HG03039 (cell line): ENCODE results near the gene SIPA1.

ENCODE experiments used
- ATAC-seq: cut with Tn5 transposase; IDR thresholded peaks from one replicate; pipeline ENCODE4 v1.9.1; 2021; ENCODE audit warnings: mild to moderate bottlenecking, moderate library complexity; ENCODE audit not compliant: unreplicated experiment

The SIPA1 gene

GRCh38 chr11:65641297-65642013 lies 3.6 kb downstream of the SIPA1 start:
- no peak for ATAC-seq

DNA sequence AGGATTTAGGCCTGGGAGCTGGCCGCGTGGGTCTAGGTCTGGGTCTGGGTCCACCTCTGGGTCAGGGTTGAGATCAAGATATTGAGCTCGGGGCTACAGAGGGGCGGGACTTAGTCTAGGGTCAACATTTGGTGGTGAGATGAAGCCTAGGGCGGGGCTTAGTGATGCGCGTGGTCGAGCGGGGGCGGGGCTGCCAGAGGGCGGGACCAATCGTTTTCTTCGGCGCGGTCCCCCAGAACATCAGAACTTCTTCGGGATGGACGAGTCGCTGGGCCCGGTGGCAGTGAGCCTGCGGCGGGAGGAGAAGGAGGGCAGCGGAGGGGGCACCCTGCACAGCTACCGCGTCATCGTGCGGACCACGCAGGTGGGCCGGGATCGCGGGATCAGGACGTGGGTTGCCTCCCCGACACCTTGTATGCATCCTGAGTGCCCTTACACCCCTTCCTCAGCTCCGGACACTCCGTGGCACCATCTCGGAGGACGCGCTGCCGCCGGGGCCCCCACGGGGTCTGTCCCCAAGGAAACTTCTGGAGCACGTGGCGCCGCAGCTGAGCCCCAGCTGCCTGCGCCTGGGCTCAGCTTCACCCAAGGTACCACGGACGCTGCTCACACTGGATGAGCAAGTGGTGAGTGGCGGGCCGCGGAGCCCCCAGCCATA lies 4.2 kb downstream of the SIPA1 start:
- ATAC-seq: no peak

DNA sequence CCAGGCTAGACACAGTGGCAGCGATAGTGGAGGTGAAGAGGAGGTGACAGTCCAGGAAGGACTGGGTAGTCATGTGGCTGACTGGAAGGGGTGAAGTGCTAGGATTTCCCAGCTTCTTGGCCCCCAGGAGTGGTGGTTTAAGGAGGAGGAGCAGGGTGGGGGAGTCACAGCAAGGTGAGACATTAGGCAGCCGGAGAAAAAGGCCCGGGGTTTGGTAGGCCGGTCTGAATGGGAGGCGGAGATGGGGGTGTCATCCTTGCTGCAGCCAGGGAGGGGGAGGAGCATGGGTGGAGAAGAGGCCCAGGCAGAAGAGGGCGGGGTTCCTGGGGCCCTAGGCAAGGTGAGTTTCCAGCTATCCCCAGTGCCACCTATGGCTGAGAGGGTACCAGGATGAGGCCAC lies 6.1 kb downstream of the SIPA1 start:
- ATAC-seq: no peak

DNA sequence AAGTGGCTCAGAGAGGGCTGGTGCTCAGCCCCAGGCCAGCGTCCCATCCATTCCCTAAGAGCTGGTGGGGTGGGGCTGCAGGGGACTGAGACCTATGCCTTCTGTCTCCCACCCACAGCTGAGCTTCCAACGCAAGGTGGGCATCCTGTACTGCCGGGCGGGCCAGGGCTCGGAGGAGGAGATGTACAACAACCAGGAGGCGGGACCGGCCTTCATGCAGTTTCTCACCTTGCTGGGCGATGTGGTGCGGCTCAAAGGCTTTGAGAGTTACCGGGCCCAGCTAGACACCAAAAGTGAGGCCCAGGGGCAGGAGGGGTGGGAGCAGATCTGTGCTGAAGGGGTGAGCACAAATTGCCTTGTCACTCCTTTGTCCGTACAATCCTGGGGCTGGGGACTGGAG lies 6.9 kb downstream of the SIPA1 start:
- ATAC-seq: no peak

DNA sequence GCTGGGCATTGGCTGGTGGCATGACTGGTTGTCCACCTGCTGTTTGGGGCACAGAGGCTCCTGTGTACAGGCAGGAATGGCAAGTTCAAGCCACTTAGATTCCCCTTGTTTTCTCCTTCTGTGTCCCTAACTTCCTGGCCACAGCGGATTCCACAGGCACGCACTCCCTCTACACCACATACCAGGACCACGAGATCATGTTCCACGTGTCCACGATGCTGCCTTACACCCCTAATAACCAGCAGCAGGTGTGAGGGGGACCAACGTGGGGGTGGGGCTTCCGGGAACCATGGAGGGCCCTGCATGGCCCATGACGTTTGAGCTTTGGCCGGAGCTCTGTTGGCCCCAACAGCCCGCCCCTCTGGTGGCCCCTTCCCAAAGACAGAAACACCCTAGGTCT lies 7.8 kb downstream of the SIPA1 start:
- no peak for ATAC-seq

DNA sequence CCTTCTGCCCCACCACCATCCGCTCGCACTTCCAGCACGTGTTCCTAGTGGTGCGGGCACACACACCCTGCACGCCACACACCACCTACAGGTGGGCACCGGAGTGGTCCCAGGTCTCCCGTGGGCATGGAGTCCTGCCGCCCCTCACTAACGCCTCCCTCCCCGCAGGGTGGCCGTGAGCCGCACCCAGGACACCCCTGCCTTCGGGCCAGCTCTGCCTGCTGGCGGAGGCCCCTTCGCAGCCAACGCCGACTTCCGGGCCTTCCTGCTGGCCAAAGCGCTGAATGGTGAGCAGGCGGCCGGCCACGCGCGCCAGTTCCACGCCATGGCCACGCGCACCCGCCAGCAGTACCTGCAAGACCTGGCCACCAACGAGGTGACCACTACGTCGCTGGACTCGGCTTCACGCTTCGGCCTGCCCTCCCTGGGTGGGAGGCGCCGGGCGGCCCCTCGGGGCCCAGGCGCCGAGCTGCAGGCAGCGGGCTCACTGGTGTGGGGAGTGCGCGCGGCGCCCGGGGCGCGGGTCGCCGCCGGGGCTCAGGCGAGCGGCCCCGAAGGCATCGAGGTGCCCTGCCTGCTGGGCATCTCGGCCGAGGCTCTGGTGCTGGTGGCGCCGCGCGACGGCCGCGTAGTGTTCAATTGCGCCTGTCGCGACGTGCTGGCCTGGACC lies 8.5 kb downstream of the SIPA1 start:
- no peak for ATAC-seq

DNA sequence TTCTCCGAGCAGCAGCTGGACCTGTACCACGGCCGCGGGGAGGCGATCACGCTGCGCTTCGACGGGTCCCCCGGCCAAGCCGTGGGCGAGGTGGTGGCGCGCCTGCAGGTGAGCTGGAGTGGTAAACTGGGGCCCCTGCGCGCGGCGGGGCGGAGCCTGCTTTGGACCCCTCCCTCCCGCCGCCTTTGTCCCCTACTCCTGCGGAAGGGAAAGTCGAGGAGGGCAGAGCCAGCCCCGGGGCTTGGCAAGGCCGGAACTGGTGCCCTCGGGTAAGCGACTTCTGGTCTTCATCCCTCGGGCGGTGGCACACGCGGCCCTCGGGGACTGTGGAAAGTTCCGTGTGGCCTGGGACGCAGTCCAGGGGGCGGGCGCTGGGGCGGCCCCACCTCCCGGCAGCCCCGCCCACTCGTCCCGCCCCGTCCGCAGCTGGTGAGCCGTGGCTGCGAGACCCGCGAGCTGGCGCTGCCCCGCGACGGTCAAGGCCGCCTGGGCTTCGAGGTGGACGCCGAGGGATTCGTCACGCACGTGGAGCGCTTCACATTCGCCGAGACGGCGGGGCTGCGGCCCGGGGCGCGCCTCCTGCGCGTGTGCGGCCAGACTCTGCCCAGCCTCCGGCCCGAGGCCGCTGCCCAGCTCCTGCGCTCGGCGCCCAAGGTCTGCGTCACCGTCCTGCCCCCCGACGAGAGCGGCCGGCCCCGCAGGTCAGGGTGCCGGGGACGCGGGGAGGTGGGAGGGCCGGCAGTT lies 9.2 kb downstream of the SIPA1 start:
- ATAC-seq: no peak

- ATAC-seq: no peak
These were observed 11.1 kb downstream of the SIPA1 start for GRCh38 chr11:65648997-65649493.

DNA sequence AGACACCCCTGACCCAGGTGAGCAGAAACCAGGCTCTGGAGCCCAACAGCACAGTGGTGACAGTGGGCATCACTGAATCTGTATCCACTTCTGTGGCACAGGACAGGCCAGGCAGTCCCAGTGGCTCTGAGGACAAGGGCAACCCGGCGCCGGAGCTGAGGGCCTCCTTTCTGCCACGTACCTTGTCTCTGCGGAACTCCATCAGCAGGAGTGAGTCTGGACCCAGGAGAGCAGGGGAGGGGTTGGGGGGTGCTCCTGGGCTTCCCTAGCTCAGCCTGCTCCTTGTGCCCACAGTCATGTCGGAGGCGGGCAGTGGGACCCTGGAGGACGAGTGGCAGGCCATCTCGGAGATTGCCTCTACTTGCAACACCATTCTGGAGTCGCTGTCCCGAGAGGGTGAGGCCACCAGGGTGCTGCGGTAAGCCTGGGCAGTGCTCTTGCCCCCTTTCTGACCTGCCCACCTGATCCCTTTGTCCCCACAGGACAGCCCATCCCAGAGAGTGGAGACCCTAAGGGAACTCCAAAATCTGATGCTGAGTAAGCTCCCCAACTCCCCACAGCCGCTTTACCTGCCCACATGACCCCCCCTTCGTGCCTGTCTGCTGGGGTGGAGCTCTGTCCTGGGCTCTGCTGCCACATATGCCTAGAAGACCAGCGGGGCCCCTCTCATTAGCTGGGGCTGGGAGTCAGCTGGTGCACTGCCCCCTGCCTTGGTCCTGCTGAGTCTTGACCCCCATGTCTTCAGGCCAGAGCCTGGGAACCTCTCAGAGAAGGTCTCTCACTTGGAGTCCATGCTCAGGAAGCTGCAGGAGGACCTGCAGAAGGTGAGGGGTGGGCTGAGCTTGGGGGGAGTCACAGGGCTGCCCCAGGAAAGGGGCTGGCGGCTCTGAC lies 12.0 kb downstream of the SIPA1 start:
- ATAC-seq: no peak

DNA sequence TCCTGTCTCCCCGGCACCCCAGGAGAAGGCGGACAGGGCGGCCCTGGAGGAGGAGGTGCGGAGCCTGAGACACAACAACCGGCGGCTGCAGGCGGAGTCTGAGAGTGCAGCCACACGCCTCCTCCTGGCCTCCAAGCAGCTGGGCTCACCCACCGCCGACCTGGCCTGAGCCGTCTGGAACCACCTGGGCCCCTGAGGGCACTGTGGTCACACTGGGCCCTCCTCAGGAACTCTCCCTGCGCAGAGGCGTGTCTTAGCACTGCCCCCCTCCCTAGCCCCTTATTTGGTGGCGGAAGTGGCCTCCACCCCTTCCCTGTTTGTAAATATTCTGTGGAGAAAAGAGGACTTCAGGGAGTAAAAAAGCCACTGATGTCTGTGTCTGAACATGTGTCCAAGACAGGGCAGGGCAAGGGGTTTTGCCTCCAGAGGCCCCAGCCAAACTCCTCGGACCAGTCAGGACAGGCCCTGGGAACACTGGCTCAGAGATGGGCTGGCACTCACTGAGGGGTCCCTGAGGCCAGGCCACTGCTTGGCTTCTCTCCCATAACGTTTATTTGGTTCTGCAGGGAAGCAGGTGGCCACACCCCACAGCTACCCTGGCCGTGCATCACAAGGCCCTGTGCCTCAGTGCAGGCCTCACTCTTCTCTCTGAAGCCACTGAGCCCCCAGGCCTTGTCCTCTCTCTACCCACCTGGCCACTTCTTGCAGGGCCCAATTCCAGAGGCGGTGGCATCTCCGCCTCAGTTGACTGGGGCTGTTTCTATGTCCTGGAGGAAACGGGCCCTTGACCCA lies 12.8 kb downstream of the SIPA1 start:
- ATAC-seq: no peak

GRCh38 chr11:65651339-65651588 lies 13.4 kb downstream of the SIPA1 start:
- no peak for ATAC-seq

DNA sequence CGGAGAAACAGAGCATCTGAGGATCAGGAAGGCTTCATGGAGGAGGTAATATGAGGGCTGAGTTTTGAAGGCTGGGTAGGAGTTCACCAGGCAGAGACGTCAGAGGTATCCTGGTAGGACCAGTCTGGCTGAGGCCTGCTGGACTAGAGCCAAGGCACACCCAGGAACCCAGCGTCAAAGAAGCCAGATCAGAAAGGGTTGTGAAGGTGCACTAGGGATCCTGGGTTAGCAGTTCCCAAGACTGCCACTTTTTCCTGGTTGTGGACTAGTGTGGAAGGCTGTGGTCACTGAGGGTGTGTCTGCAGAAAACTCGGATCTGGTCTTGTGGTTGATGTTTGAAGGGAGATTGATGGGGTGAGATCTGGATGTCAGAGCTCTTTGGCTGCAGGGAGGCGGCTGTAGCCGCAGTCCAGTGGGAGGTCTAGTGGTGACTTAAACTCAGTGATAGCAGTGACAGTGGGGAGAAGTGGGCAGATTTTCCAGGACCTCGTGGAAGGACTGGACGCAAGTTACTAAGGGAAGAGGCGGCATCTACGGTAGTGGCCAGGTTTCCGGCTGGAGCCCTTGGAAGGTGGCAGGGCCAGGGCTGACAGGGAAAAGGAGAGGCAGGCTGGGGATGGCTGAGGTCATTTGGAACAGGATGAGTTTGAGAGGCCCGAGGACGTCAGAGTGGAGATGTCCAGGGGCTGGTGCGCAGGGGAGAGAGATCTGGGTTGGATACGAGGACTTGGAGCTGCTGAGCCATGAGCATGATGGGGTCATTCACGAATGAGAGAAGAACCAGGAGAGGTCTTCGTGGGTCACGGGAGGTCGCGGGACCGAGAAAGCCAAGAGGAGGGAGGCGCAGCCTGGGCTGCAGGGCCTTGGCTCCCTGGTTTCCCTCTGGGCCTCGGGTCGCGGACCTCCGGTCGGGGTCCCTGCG lies 13.9 kb downstream of the SIPA1 start:
- no peak for ATAC-seq

DNA sequence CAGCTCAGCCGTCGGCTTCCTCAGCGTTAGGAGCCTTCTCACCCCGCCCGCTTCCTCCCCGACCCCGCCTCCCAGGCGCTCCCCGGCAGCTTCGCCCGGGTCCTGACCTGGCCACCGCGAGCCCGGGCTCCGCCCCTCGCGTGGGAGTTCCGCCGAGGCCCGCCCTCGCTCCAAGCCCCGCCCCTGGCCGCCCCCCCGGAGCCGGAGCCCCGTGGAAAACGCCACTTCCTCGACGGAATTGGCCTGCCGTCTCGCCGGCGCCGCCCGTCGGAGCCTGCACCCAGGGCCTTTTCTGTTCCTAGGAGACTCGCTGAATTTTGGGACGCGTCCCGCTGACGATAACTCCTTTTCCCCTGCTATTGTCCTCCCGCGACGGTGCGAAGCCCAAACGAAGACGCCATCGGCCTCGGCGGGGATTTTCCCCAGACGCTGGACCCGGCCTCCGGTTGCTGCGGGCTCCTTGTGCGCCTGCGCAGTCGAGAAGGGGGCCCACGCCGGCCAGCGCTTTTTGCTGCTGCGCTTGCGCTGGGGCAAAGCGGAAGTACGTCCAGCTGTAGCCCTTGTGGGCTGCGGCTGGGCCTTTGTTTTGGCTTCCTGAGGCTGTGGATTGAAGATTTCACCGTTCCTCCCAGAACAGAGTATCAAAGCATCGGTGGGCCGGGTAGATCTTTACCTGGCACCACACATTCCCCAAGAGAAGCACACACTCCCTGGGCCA lies 14.8 kb downstream of the SIPA1 start:
- ATAC-seq: peak; percentile 67

DNA sequence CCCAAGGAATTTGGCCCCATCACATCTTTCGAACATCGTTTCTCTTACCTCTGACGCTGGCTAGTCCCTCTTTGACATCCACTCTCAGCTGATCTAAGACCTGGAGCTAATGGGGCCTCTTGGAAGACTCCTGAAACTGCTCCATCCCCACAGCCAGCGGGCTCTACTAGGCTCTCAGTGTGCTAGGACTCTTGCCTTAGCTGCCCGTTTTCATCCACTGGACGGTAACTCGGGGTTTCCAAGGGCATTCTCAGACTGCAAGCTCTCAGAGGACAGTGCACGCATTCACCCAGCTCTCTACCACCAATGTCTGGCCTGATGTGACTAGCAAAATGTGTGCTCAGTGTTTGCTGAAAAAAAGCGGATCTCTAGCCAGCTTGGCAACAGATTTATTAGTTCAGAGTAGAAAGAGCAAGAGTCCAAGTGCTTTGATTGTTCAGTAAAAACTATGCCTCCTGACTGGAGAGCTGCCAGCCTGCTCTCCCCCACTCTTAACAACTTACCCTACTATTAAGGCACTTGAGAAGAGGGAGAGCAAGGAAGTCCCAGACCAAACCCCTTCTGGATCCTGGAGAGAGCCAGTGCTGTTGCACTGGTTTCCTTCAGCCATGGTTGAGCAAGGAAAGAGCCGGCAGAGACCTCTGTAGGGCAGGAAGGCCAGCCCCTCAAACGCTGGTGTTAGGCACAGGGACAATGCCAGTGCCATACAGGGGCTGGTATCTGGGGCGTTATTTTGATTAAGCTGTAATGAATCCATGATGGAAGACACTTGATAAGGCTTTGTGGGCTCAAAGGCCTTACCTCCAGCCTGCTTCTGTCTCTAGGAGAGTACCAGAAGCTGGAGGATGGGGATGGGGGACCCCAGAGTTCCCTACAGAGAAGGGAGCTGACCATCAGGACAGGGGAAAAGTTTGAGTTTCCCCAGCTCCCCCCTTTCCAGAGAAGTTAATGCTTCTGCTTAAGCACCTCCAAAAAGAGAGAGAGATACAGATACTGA lies 15.6 kb downstream of the SIPA1 start:
- no peak for ATAC-seq

GRCh38 chr11:65654375-65655349 lies 16.8 kb downstream of the SIPA1 start:
- ATAC-seq: no peak
